Thyroid gland (tissue), 4 donors: ENCODE measurements around the gene GMEB2. TPM values are rescaled to one million over a fixed set of nuclear protein-coding genes. Genes with fewer than 3 reads are reported as not detected.
A peak's percentile ranks its signal among the peaks of the same experiment; 100 is the strongest.
"Not testable (repeated sequence)": the region's sequence is repeated elsewhere in the genome, so short reads cannot be mapped to it uniquely, and the experiment has no call there.

Experiments used
- DNase-seq, 2 donors: peaks; one replicate each; pipeline ENCODE4 v3.0.0-alpha.2; 2019
- H3K27ac ChIP-seq, 3 donors: fragments of 200-600 bp; sonication (generic); 1 replicate in 2 of 3; 2 replicates in 1 of 3; pipeline ENCODE4 v1.5.1; 2016 to 2019; ENCODE audit warnings: mild to moderate bottlenecking in 1 of 3, moderate library complexity in 1 of 3
- H3K27me3 ChIP-seq: fragments of 200-600 bp; sonication (generic); one replicate; pipeline ENCODE4 v1.5.1; 2019
- H3K36me3 ChIP-seq, 2 donors: fragments of 200-600 bp; sonication (generic); one replicate each; pipeline ENCODE4 v1.5.1; 2016 to 2019
- H3K4me1 ChIP-seq, 2 donors: fragments of 200-600 bp; sonication (generic); one replicate each; pipeline ENCODE4 v1.5.1; 2017 to 2019
- H3K4me3 ChIP-seq, 3 donors: fragments of 200-600 bp; sonication (generic); replicated peaks in 1 of 3; 1 replicate in 2 of 3; 2 replicates in 1 of 3; pipeline ENCODE4 v1.5.1; 2016; ENCODE audit warnings: mild to moderate bottlenecking in 1 of 3
- H3K9me3 ChIP-seq: fragments of 200-600 bp; sonication (generic); one replicate; pipeline ENCODE4 v1.5.1; 2017
- CTCF ChIP-seq, 6 experiments: fragments of 200-600 bp in 3 of 6; fragments of 450-650 bp in 3 of 6; sonication (generic) in 3 of 6; IDR thresholded peaks; one replicate each; pipeline ENCODE4 v1.5.1; 2016 to 2019; ENCODE audit warnings: antibody characterized with exemption in 6 of 6, mild to moderate bottlenecking in 2 of 6, inconsistent platforms in 1 of 6, moderate library complexity in 1 of 6
- POLR2A ChIP-seq, 2 donors: fragments of 450-650 bp; IDR thresholded peaks; one replicate each; pipeline ENCODE4 v1.6.1; 2017; ENCODE audit warnings: antibody characterized with exemption in 2 of 2, mild to moderate bottlenecking in 2 of 2, moderate library complexity in 1 of 2
- WGBS, 2 donors: methylation state at CpG; one replicate each; pipeline ENCODE4 v1.1.5; 2017; 5-methylcytosine and 5-hydroxymethylcytosine counted together
- intact Hi-C: fragments of 100-400 bp; cut with DNase I; formaldehyde crosslinking; loops from one replicate; pipeline ENCODE4 v1.15.1; 2023
- total RNA-seq, 4 donors: library from RNA; depleted of rRNA; stranded (reverse); fragments of >200 nt; gene quantifications; one replicate each; pipeline ENCODE4 v1.2.3, GENCODE V29; 2016

GMEB2 gene
- total RNA-seq, 4 donors from 2014 or later: 23.1 to 34.9 (median 29.9) TPM

- DNase-seq: peak; percentile 62 to 68
- TF ChIP-seq CTCF (IDR thresholded peaks at IDR 0.05): peak in 4 of 6 experiments; percentile 30 to 60 (median 44)
- H3K9me3 ChIP-seq, H3K4me3 ChIP-seq, intact Hi-C loops, H3K27me3 ChIP-seq, H3K36me3 ChIP-seq: not testable (repeated sequence)
- WGBS, 2 donors: 65 to 80% methylated on average over 16 to 17 of the region's 18 CpGs
- Histone ChIP-seq H3K4me1 (peaks cover 62 to 66% of the 10 kb centered on the region in 2 donors), H3K27ac (peak overlapping the region; percentile 93 to 99 (median 97))
These were observed 12.9 kb downstream of the GMEB2 start for GRCh38 chr20:63613863-63614594.

GRCh38 chr20:63612276-63612931 lies 14.5 kb downstream of the GMEB2 start:
- intact Hi-C loops: no loop called here
- no peak overlapping the region for H3K4me3 ChIP-seq
- 54 to 63% methylated on average over 15 to 20 of the region's 20 CpGs for WGBS, 2 donors
- TF ChIP-seq POLR2A (IDR thresholded peaks at IDR 0.05) (peak in 1 of 2 donors; percentile 22), CTCF (IDR thresholded peaks at IDR 0.05) (no peak)
- no peaks in the 10 kb centered on the region for H3K9me3 ChIP-seq
- peak; percentile 59 to 82 for DNase-seq
- no peaks in the 10 kb centered on the region for H3K36me3 ChIP-seq
- H3K27ac ChIP-seq: peak overlapping the region; percentile 93 to 99 (median 97)
- no peaks in the 10 kb centered on the region for H3K27me3 ChIP-seq
- H3K4me1 ChIP-seq: peaks cover 46 to 52% of the 10 kb centered on the region in 2 donors

- DNase-seq: no peak
- H3K27me3 ChIP-seq: no peaks in the 10 kb centered on the region
- no peaks in the 10 kb centered on the region for H3K36me3 ChIP-seq
- intact Hi-C loops: no loop called here
- peak overlapping the region; percentile 93 to 99 (median 97) for H3K27ac ChIP-seq
- TF ChIP-seq POLR2A (IDR thresholded peaks at IDR 0.05) (no peak), CTCF (IDR thresholded peaks at IDR 0.05) (no peak)
- peaks cover 44 to 46% of the 10 kb centered on the region in 2 donors for H3K4me1 ChIP-seq
- WGBS, 2 donors: 73 to 82% methylated on average over 7 to 9 of the region's 10 CpGs
- no peaks in the 10 kb centered on the region for H3K9me3 ChIP-seq
- H3K4me3 ChIP-seq: no peak overlapping the region
These were observed 15.3 kb downstream of the GMEB2 start for GRCh38 chr20:63611646-63612045.

GRCh38 chr20:63610581-63611435 lies 16.1 kb downstream of the GMEB2 start:
- Histone ChIP-seq H3K4me3 (no peak overlapping the region), H3K4me1 (peaks cover 40 to 44% of the 10 kb centered on the region in 2 donors), H3K36me3 (no peaks in the 10 kb centered on the region), H3K27ac (peak overlapping the region; percentile 93 to 99 (median 97)), H3K9me3 (no peaks in the 10 kb centered on the region), H3K27me3 (no peaks in the 10 kb centered on the region)
- WGBS, 2 donors: 41 to 54% methylated on average over 14 of the region's 17 CpGs
- TF ChIP-seq POLR2A (IDR thresholded peaks at IDR 0.05): peak in 1 of 2 donors; percentile 36
- no peak for TF ChIP-seq CTCF (IDR thresholded peaks at IDR 0.05)
- intact Hi-C loops: no loop called here
- peak; percentile 85 to 93 for DNase-seq
